ENCODE measurements around the gene CRACDL. TPM values are rescaled to one million over a fixed set of nuclear protein-coding genes. Genes with fewer than 3 reads are reported as not detected.

The CRACDL gene
- total and polyA plus RNA-seq, 2 donors (not counting 3 experiments of a cell fraction or from before 2014, with no cell fraction given) = 0.92 to 6.3 TPM

DNA sequence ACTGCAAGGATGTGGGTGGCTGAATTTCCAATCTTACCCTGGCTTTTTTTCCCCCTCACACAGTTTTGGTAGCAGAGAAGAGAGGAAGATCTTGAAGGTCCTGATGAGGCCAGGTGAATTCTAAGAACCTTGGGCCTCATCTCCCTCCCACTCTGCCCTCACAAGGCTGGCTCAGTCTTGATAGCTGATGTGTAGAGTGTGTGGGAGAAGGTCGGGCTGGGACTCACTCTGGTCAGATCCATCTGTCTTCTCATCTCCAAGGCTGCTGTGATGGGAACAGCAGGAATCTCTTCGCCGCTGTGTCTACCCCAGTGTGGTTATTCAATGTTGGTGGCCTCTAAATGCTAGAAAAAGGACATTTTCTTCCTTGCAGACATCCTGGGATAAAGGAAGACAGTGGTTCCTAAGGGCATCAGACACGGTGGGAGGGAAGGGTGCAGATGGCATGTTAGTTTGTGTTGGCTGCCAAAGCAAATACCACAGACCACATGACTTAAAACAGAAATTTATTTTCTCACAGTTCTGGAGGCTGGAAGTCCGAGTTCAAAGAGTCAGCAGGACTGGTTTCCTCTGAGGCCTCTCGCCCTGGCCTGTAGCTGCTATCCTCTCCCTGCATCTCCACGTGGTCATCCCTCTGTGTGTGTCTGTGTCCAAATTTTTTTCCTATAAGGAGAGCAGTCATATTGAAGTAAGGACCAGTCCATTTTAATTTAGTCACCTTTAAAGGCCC lies 167.5 kb downstream of the CRACDL start:
- H3K4me1 ChIP-seq (ENCODE audit: control insufficient read depth, extremely low read depth, insufficient read depth, low read length) = peaks cover 17% of the 10 kb centered on the region
- dilution Hi-C loops (cut with MboI; ENCODE audit: extremely low pct_ligation_motif_present, low sequenced_read_pairs) = no loop called here
- intact Hi-C loops (cut with micrococcal nuclease) = loop anchor here (1.0 kb wide), 1 partner anchor 10 kb away; no protein-coding TSS in a partner anchor
- no peaks in the 10 kb centered on the region for H3K79me2 ChIP-seq (ENCODE audit: control insufficient read depth, insufficient read depth, low read length)
- FAIRE-seq (peak; percentile 97), DNase-seq (ENCODE audit: low read depth, low spot score) (peak; percentile 83)
- H4K20me1 ChIP-seq (replicated peaks; ENCODE audit: control insufficient read depth, extremely low read depth, insufficient read depth, low read length) = no peaks in the 10 kb centered on the region
- no peaks in the 10 kb centered on the region for H3K9me1 ChIP-seq (replicated peaks; ENCODE audit: control insufficient read depth, extremely low read depth, insufficient read depth, low read length)
- peak overlapping the region; percentile 69 for H3K4me2 ChIP-seq (ENCODE audit: insufficient read depth, low read length)
- CTCF ChIA-PET = interaction anchor here (0.9 to 1.8 kb wide), 5 partner anchors 11 to 119 kb away, joined by 3 to 5 read pairs (median 4); partner anchors contain the start of gene MGAT4A
- H3K9me3 ChIP-seq (replicated peaks; ENCODE audit: control insufficient read depth, insufficient read depth, low read length) = no peaks in the 10 kb centered on the region
- TF ChIP-seq, protein P1, sequence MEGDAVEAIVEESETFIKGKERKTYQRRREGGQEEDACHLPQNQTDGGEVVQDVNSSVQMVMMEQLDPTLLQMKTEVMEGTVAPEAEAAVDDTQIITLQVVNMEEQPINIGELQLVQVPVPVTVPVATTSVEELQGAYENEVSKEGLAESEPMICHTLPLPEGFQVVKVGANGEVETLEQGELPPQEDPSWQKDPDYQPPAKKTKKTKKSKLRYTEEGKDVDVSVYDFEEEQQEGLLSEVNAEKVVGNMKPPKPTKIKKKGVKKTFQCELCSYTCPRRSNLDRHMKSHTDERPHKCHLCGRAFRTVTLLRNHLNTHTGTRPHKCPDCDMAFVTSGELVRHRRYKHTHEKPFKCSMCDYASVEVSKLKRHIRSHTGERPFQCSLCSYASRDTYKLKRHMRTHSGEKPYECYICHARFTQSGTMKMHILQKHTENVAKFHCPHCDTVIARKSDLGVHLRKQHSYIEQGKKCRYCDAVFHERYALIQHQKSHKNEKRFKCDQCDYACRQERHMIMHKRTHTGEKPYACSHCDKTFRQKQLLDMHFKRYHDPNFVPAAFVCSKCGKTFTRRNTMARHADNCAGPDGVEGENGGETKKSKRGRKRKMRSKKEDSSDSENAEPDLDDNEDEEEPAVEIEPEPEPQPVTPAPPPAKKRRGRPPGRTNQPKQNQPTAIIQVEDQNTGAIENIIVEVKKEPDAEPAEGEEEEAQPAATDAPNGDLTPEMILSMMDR (IDR thresholded peaks at IDR 0.05; ENCODE audit: extremely low read depth in 1 of 2, insufficient read depth in 1 of 2, low read depth in 1 of 2, low read length in 2 of 2) = no peak
- TF ChIP-seq JUN (IDR thresholded peaks at IDR 0.05; ENCODE audit: borderline replicate concordance, insufficient read depth, insufficient read length, low read depth) (no peak), GATA2 (IDR thresholded peaks at IDR 0.05; ENCODE audit: insufficient read depth, insufficient read length, low read depth, low read length) (peak; percentile 53), POLR2AphosphoS5 (IDR thresholded peaks at IDR 0.05; ENCODE audit: insufficient read depth, low read depth, low read length) (peak; percentile 54), FOS (IDR thresholded peaks at IDR 0.05; ENCODE audit: borderline replicate concordance, insufficient read depth, low read length) (peak; percentile 7), MYC (IDR thresholded peaks at IDR 0.05; ENCODE audit: low read depth, low read length) (peak; percentile 64)
- TF ChIP-seq, protein P2, sequence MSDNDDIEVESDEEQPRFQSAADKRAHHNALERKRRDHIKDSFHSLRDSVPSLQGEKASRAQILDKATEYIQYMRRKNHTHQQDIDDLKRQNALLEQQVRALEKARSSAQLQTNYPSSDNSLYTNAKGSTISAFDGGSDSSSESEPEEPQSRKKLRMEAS (IDR thresholded peaks at IDR 0.05; ENCODE audit: insufficient read depth, insufficient read length) = peak; percentile 83
- H3K27ac ChIP-seq (ENCODE audit: insufficient read depth, low read depth, low read length) = peak overlapping the region; percentile 77
- no TSS peak for BruUV-seq (replicated peaks)
- H3K36me3 ChIP-seq (ENCODE audit: control insufficient read depth in 2 of 2, extremely low read depth in 1 of 2, insufficient read depth in 2 of 2, low read length in 2 of 2) = no peaks in the 10 kb centered on the region
- H3K27me3 ChIP-seq (ENCODE audit: control insufficient read depth in 2 of 2, insufficient read depth in 2 of 2, low read length in 2 of 2) = no peaks in the 10 kb centered on the region
- H3K4me3 ChIP-seq (replicated peaks in 1 of 3; ENCODE audit: insufficient read depth in 1 of 3, low read depth in 1 of 3, low read length in 3 of 3) = no peak overlapping the region
- POLR2A ChIA-PET = no interaction called here
- peak overlapping the region; percentile 78 for H2AFZ ChIP-seq (ENCODE audit: low read depth, low read length)
- H3K9ac ChIP-seq (replicated peaks; ENCODE audit: extremely low read depth, insufficient read depth, low read length) = no peak overlapping the region
